NB4 (cell line): Measurements from ENCODE around the gene ARRDC4.

ENCODE experiments used
- MYC ChIP-seq: IDR thresholded peaks from 2 replicates; pipeline ENCODE4 v1.6.1; 2011; ENCODE audit warnings: low read depth, low read length
- POLR2A ChIP-seq: IDR thresholded peaks from 2 replicates; pipeline ENCODE4 v1.6.1; 2011; ENCODE audit warnings: mild to moderate bottlenecking; ENCODE audit not compliant: insufficient read length; ENCODE audit errors: extremely low read depth
- TF ChIP-seq, protein P1 (sequence below): IDR thresholded peaks from one replicate; pipeline ENCODE4 v1.5.1; 2012; ENCODE audit warnings: low read depth, low read length
- TF ChIP-seq, protein P2 (sequence below): IDR thresholded peaks from 2 replicates; pipeline ENCODE4 v1.6.1; 2011; ENCODE audit warnings: low read depth, low read length

GRCh38 chr15:97968380-97968779 lies 7.9 kb downstream of the ARRDC4 start:
- TF ChIP-seq, protein P1, sequence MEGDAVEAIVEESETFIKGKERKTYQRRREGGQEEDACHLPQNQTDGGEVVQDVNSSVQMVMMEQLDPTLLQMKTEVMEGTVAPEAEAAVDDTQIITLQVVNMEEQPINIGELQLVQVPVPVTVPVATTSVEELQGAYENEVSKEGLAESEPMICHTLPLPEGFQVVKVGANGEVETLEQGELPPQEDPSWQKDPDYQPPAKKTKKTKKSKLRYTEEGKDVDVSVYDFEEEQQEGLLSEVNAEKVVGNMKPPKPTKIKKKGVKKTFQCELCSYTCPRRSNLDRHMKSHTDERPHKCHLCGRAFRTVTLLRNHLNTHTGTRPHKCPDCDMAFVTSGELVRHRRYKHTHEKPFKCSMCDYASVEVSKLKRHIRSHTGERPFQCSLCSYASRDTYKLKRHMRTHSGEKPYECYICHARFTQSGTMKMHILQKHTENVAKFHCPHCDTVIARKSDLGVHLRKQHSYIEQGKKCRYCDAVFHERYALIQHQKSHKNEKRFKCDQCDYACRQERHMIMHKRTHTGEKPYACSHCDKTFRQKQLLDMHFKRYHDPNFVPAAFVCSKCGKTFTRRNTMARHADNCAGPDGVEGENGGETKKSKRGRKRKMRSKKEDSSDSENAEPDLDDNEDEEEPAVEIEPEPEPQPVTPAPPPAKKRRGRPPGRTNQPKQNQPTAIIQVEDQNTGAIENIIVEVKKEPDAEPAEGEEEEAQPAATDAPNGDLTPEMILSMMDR, result no peak
- TF ChIP-seq, protein P2, sequence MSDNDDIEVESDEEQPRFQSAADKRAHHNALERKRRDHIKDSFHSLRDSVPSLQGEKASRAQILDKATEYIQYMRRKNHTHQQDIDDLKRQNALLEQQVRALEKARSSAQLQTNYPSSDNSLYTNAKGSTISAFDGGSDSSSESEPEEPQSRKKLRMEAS, result no peak
- TF ChIP-seq MYC, result no peak
- TF ChIP-seq POLR2A, result no peak
